GM12878 (cell line): ENCODE data around the gene VPS29. TPM values are rescaled to one million over a fixed set of nuclear protein-coding genes. Genes with fewer than 3 reads are reported as not detected.

ENCODE experiments used
- ATAC-seq: fragments of 200-7000 bp; cut with Tn5 transposase; 3 replicates; pipeline ENCODE4 v1.9.1; 2020; ENCODE audit warnings: mild to moderate bottlenecking, moderate library complexity
- BruUV-seq: library from RNA; stranded (reverse); fragments of 400-500 nt; replicated peaks from 2 replicates; lab custom pipeline; 2021; lab: Mats Ljungman, UMichigan
- CTCF ChIA-PET: fragments of 300-600 bp; sonication (Branson Sonifier 250); formaldehyde crosslinking; extraction: SDS; loops from one replicate; lab custom pipeline; 2021; ENCODE audit warnings: inconsistent platforms; lab: Yijun Ruan, JAX
- POLR2A ChIA-PET: fragments of 350-600 bp; formaldehyde crosslinking; extraction: SDS; loops from one replicate; lab custom pipeline; 2021; ENCODE audit warnings: inconsistent platforms; lab: Charles Lee
- RAD21 ChIA-PET: fragments of 300-600 bp; sonication (Branson Sonifier 250); formaldehyde crosslinking; loops from one replicate; lab custom pipeline; 2023; ENCODE audit warnings: antibody characterized with exemption; ENCODE audit not compliant: unreplicated experiment; lab: Charles Lee
- SMC1A ChIA-PET: fragments of 300-600 bp; sonication (Branson Sonifier 250); formaldehyde crosslinking; loops from one replicate; lab custom pipeline; 2023; ENCODE audit not compliant: unreplicated experiment, uncharacterized antibody; lab: Charles Lee
- DNase-seq: peaks from one replicate; pipeline ENCODE4 v3.0.0-alpha.2; 2011; ENCODE audit warnings: low read depth, low spot score
- FAIRE-seq: peaks from 3 replicates; lab custom pipeline; 2011; peaks lifted over from hg19 to GRCh38; lab: Jason Lieb, UNC
- H2AFZ ChIP-seq: 2 replicates; pipeline ENCODE4 v1.6.0; 2011; ENCODE audit warnings: low read depth, low read length, control low read depth; ENCODE audit not compliant: control insufficient read depth
- H3K27ac ChIP-seq: 2 replicates; pipeline ENCODE4 v1.5.1; 2011; ENCODE audit warnings: control low read depth; ENCODE audit not compliant: control insufficient read depth, insufficient read depth
- H3K27me3 ChIP-seq, 2 experiments: replicated peaks in 1 of 2; 2 replicates each; pipeline versions ENCODE4 v1.6.0 to v1.6.1; 2011; ENCODE audit warnings: low read length in 1 of 2; ENCODE audit not compliant: control insufficient read depth in 2 of 2, insufficient read depth in 2 of 2
- H3K36me3 ChIP-seq, 2 experiments: 2 replicates each; pipeline ENCODE4 v1.5.1; 2011; ENCODE audit warnings: low read length in 1 of 2; ENCODE audit not compliant: control insufficient read depth in 2 of 2, insufficient read depth in 2 of 2
- H3K4me1 ChIP-seq: 2 replicates; pipeline ENCODE4 v1.6.1; 2011; ENCODE audit warnings: mild to moderate bottlenecking, low read length, moderate library complexity, mixed read lengths; ENCODE audit not compliant: control insufficient read depth, insufficient read depth
- H3K4me2 ChIP-seq: 2 replicates; pipeline ENCODE4 v1.6.0; 2011; ENCODE audit warnings: control low read depth; ENCODE audit not compliant: control insufficient read depth, insufficient read depth
- H3K4me3 ChIP-seq: fragments of 200-600 bp; sonication (generic); 2 replicates; pipeline ENCODE4 v1.5.1; 2016
- H3K79me2 ChIP-seq: 2 replicates; pipeline ENCODE4 v1.6.0; 2011; ENCODE audit warnings: low read length; ENCODE audit not compliant: control insufficient read depth, insufficient read depth
- H3K9ac ChIP-seq: 2 replicates; pipeline ENCODE4 v1.8.0; 2011; ENCODE audit warnings: low read length, control low read depth, mixed read lengths; ENCODE audit not compliant: control insufficient read depth, insufficient read depth
- H3K9me3 ChIP-seq: replicated peaks from 3 replicates; pipeline ENCODE4 v1.5.1; 2011; ENCODE audit warnings: mild to moderate bottlenecking, low read length; ENCODE audit not compliant: control insufficient read depth, insufficient read depth
- H4K20me1 ChIP-seq: 2 replicates; pipeline ENCODE4 v1.6.0; 2011; ENCODE audit not compliant: control insufficient read depth, insufficient read depth
- ASH2L ChIP-seq: fragments of 300-600, 200-600 bp; sonication (generic); IDR thresholded peaks from 2 replicates; pipeline ENCODE4 v1.6.1; 2017; ENCODE audit warnings: low read depth, mild to moderate bottlenecking, borderline replicate concordance
- BMI1 ChIP-seq: fragments of 450-650 bp; IDR thresholded peaks from 2 replicates; pipeline ENCODE4 v1.6.1; 2016; ENCODE audit warnings: mild to moderate bottlenecking, moderate library complexity, borderline replicate concordance
- CHD4 ChIP-seq: fragments of 200-600 bp; sonication (generic); IDR thresholded peaks from 2 replicates; pipeline ENCODE4 v1.6.1; 2016; ENCODE audit warnings: mild to moderate bottlenecking
- EZH2 ChIP-seq: IDR thresholded peaks from 2 replicates; pipeline ENCODE4 v1.6.1; 2012; ENCODE audit warnings: low read depth, mild to moderate bottlenecking, control low read depth, inconsistent platforms, low read length, borderline replicate concordance; ENCODE audit not compliant: control insufficient read depth
- HSF1 ChIP-seq: fragments of 150-350 bp; IDR thresholded peaks from 2 replicates; pipeline ENCODE4 v1.6.1; 2014; ENCODE audit warnings: mild to moderate bottlenecking, low read depth, low read length
- MEF2A ChIP-seq: IDR thresholded peaks from 2 replicates; pipeline ENCODE4 v1.6.1; 2011; ENCODE audit warnings: low read depth, mild to moderate bottlenecking, low read length, moderate library complexity; ENCODE audit not compliant: insufficient read depth
- PAX8 ChIP-seq: fragments of 450-650 bp; IDR thresholded peaks from 2 replicates; pipeline ENCODE4 v1.6.1; 2017; ENCODE audit warnings: mild to moderate bottlenecking, moderate library complexity
- POLR2A ChIP-seq: IDR thresholded peaks from 2 replicates; pipeline ENCODE4 v1.6.1; 2011; ENCODE audit warnings: low read depth, mild to moderate bottlenecking, low read length
- RB1 ChIP-seq: fragments of 450-650 bp; formaldehyde crosslinking; IDR thresholded peaks from 2 replicates; pipeline ENCODE4 v1.6.1; 2017; ENCODE audit warnings: mild to moderate bottlenecking, borderline replicate concordance
- SMAD5 ChIP-seq: IDR thresholded peaks from 2 replicates; pipeline ENCODE4 v1.6.1; 2016; ENCODE audit warnings: antibody characterized with exemption, low read depth
- SPI1 ChIP-seq: IDR thresholded peaks from 2 replicates; pipeline ENCODE4 v1.6.1; 2011; ENCODE audit warnings: low read depth, mild to moderate bottlenecking, low read length, moderate library complexity, borderline replicate concordance; ENCODE audit not compliant: insufficient read depth
- SREBF1 ChIP-seq: IDR thresholded peaks from 2 replicates; pipeline ENCODE4 v1.6.1; 2012; ENCODE audit warnings: mild to moderate bottlenecking, low read length
- ZNF592 ChIP-seq: fragments of 450-650 bp; IDR thresholded peaks from 2 replicates; pipeline ENCODE4 v1.6.1; 2017; ENCODE audit warnings: mild to moderate bottlenecking, moderate library complexity
- ZSCAN29 ChIP-seq: fragments of 450-650 bp; IDR thresholded peaks from 2 replicates; pipeline ENCODE4 v1.6.1; 2017; ENCODE audit warnings: mild to moderate bottlenecking, moderate library complexity
- WGBS: methylation state at CpG from one replicate; pipeline ENCODE4 v1.1.6; 2016; ENCODE audit warnings: low lambda C conversion rate; ENCODE audit not compliant: insufficient replicate concordance, insufficient coverage; ENCODE audit errors: missing lambda C conversion rate; 5-methylcytosine and 5-hydroxymethylcytosine counted together
- in situ Hi-C: fragments of 300-500 bp; cut with MboI; formaldehyde crosslinking; loops from 9 replicates; pipeline ENCODE4 v1.14.3; 2018; ENCODE audit warnings: mixed read lengths
- intact Hi-C: fragments of 100-400 bp; cut with micrococcal nuclease; formaldehyde crosslinking; loops from one replicate; pipeline ENCODE4 v1.14.2; 2022; ENCODE audit not compliant: unreplicated experiment
- polyA plus RNA-seq, 11 experiments: library from polyadenylated mRNA; depleted of rRNA in 4 of 11; unstranded in 6 of 11; stranded (reverse) in 5 of 11; fragments of >200 nt; fragmentation: Nextera tagmentation in 4 of 11; fragmentation: Illumina TruSeq in 1 of 11; extraction: Ambion mirVana in 4 of 11; extraction: Trizol in 1 of 11; gene quantifications; 1 replicate in 1 of 11; 2 replicates in 10 of 11; pipeline versions ENCODE4 v1.2.1 to v1.2.3, GENCODE V29; 2011 to 2016; ENCODE audit warnings: inconsistent platforms in 2 of 11, missing spikeins in 2 of 11, low read depth in 1 of 11
- total RNA-seq, 4 experiments: library from RNA; depleted of rRNA in 3 of 4; stranded (reverse); fragments of >200 nt in 3 of 4; fragmentation: Illumina TruSeq in 1 of 4; extraction: Trizol in 1 of 4; gene quantifications; 2 replicates each; pipeline versions ENCODE4 v1.2.1 to v1.2.3, GENCODE V29; 2013 to 2021
- TF ChIP-seq, protein P1 (sequence below): fragments of 450-650 bp; IDR thresholded peaks from 2 replicates; pipeline ENCODE4 v1.6.1; 2016; ENCODE audit warnings: mild to moderate bottlenecking

VPS29 gene
- total and polyA plus RNA-seq, 10 of the 15 experiments (the other 5 are each of a cell fraction or from before 2014, with no cell fraction given): 65.3 to 405 (median 206) TPM

- TF ChIP-seq RB1 (no peak), ZNF592 (no peak), CHD4 (no peak), ASH2L (no peak), SMAD5 (no peak), POLR2A (no peak)
Observed at GRCh38 chr12:110516995-110517394, 15.1 kb upstream of the VPS29 start (continued).

- FAIRE-seq (no peak), ATAC-seq (no peak)
Observed at GRCh38 chr12:110514363-110514762, 12.5 kb upstream of the VPS29 start.

More at GRCh38 chr12:110514363-110514762, 12.5 kb upstream of the VPS29 start:
- 44% methylated on average over 1 of the region's 1 CpG for WGBS
- ChIA-PET POLR2A (interaction anchor here (0.9 to 4.7 kb wide), 7 partner anchors 11 to 86 kb away, joined by 3 to 31 read pairs (median 7); partner anchors contain the start of gene ARPC3), SMC1A (interaction anchor here (0.8 to 26.9 kb wide), 15 partner anchors 8 to 106 kb away, joined by 3 to 492 read pairs (median 7); no protein-coding TSS in a partner anchor), RAD21 (interaction anchor here (1.3 to 5.5 kb wide), 10 partner anchors 12 to 85 kb away, joined by 4 to 153 read pairs (median 13); partner anchors contain the start of gene ARPC3), CTCF (interaction anchor here (1.2 to 21.1 kb wide), 16 partner anchors 9 to 374 kb away, joined by 4 to 462 read pairs (median 6); partner anchors contain the start of genes ARPC3, FAM216A and GPN3)
- intact Hi-C loops (loop anchor here (5.0 kb wide), 3 partner anchors 33 to 373 kb away; no protein-coding TSS in a partner anchor), in situ Hi-C loops (loop anchor here (5.0 kb wide), 1 partner anchor 88 kb away; no protein-coding TSS in a partner anchor)
- Histone ChIP-seq H3K79me2 (no peaks in the 10 kb centered on the region), H2AFZ (no peak overlapping the region), H3K9ac (no peak overlapping the region), H3K27ac (no peak overlapping the region), H3K4me1 (no peaks in the 10 kb centered on the region), H3K4me2 (no peak overlapping the region), H3K27me3 (no peaks in the 10 kb centered on the region), H3K9me3 (no peaks in the 10 kb centered on the region), H4K20me1 (no peaks in the 10 kb centered on the region), H3K36me3 (no peaks in the 10 kb centered on the region), H3K4me3 (no peak overlapping the region)
- no peak for DNase-seq
- TF ChIP-seq SPI1 (no peak), EZH2 (no peak), SREBF1 (no peak), PAX8 (no peak), HSF1 (no peak), MEF2A (no peak), ZSCAN29 (no peak), BMI1 (no peak)
- TF ChIP-seq, protein P1, sequence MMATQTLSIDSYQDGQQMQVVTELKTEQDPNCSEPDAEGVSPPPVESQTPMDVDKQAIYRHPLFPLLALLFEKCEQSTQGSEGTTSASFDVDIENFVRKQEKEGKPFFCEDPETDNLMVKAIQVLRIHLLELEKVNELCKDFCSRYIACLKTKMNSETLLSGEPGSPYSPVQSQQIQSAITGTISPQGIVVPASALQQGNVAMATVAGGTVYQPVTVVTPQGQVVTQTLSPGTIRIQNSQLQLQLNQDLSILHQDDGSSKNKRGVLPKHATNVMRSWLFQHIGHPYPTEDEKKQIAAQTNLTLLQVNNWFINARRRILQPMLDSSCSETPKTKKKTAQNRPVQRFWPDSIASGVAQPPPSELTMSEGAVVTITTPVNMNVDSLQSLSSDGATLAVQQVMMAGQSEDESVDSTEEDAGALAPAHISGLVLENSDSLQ: no peak
- no TSS peak for BruUV-seq
